Keratinocyte (primary cell): Measurements from ENCODE around the gene EIF4ENIF1. TPM values are rescaled to one million over a fixed set of nuclear protein-coding genes. Genes with fewer than 3 reads are reported as not detected.

ENCODE experiments used
- DNase-seq: peaks from one replicate; pipeline ENCODE4 v3.0.0-alpha.2; 2011; ENCODE audit warnings: low read depth, missing footprints, low spot score
- FAIRE-seq: peaks from 2 replicates; lab custom pipeline; 2011; peaks lifted over from hg19 to GRCh38; lab: Jason Lieb, UNC
- H2AFZ ChIP-seq: 2 replicates; pipeline ENCODE4 v1.6.0; 2012; ENCODE audit warnings: low read length, control low read depth, inconsistent platforms; ENCODE audit not compliant: control insufficient read depth
- H3K27ac ChIP-seq: 2 replicates; pipeline ENCODE4 v1.5.1; 2011; ENCODE audit warnings: low read length; ENCODE audit not compliant: control insufficient read depth, insufficient read depth
- H3K27me3 ChIP-seq: 3 replicates; pipeline ENCODE4 v1.6.0; 2011; ENCODE audit warnings: low read length; ENCODE audit not compliant: control insufficient read depth, insufficient read depth; ENCODE audit errors: extremely low read depth
- H3K36me3 ChIP-seq, 2 experiments: 2 replicates in 1 of 2; 3 replicates in 1 of 2; pipeline ENCODE4 v1.5.1; 2011; ENCODE audit warnings: low read length in 2 of 2, mild to moderate bottlenecking in 1 of 2; ENCODE audit not compliant: control insufficient read depth in 2 of 2, insufficient read depth in 2 of 2; ENCODE audit errors: extremely low read depth in 1 of 2
- H3K4me1 ChIP-seq: 3 replicates; pipeline ENCODE4 v1.5.1; 2011; ENCODE audit warnings: low read length; ENCODE audit not compliant: control insufficient read depth, insufficient read depth; ENCODE audit errors: extremely low read depth
- H3K4me2 ChIP-seq: 3 replicates; pipeline ENCODE4 v1.6.0; 2011; ENCODE audit warnings: low read depth, low read length; ENCODE audit not compliant: control insufficient read depth, insufficient read depth; ENCODE audit errors: extremely low read depth
- H3K4me3 ChIP-seq, 3 experiments: fragments of 200-600 bp in 1 of 3; sonication (generic) in 1 of 3; 2 replicates in 2 of 3; 3 replicates in 1 of 3; pipeline ENCODE4 v1.5.1; 2011 to 2016; ENCODE audit warnings: low read length in 3 of 3, mild to moderate bottlenecking in 3 of 3, control low read depth in 2 of 3, inconsistent platforms in 1 of 3, low read depth in 1 of 3, mixed read lengths in 1 of 3, mixed run types in 1 of 3, moderate library complexity in 1 of 3; ENCODE audit not compliant: control insufficient read depth in 2 of 3, insufficient read depth in 2 of 3; ENCODE audit errors: extremely low read depth in 1 of 3
- H3K79me2 ChIP-seq: 2 replicates; pipeline ENCODE4 v1.6.0; 2012; ENCODE audit warnings: low read length; ENCODE audit not compliant: control insufficient read depth, insufficient read depth
- H3K9ac ChIP-seq: 3 replicates; pipeline ENCODE4 v1.6.0; 2011; ENCODE audit warnings: low read length; ENCODE audit not compliant: control insufficient read depth, insufficient read depth; ENCODE audit errors: extremely low read depth
- H3K9me1 ChIP-seq: 3 replicates; pipeline ENCODE4 v1.6.0; 2011; ENCODE audit warnings: low read length; ENCODE audit not compliant: control insufficient read depth, insufficient read depth; ENCODE audit errors: extremely low read depth
- H3K9me3 ChIP-seq: 2 replicates; pipeline ENCODE4 v1.5.1; 2012; ENCODE audit warnings: low read depth, low read length; ENCODE audit not compliant: control insufficient read depth
- H4K20me1 ChIP-seq: 3 replicates; pipeline ENCODE4 v1.6.0; 2011; ENCODE audit warnings: low read length; ENCODE audit not compliant: control insufficient read depth, insufficient read depth; ENCODE audit errors: extremely low read depth
- EZH2 ChIP-seq: IDR thresholded peaks from one replicate; pipeline ENCODE4 v1.6.1; 2012; ENCODE audit warnings: inconsistent platforms, mild to moderate bottlenecking, low read length, moderate library complexity
- dilution Hi-C: fragments of 300-500 bp; cut with MboI; formaldehyde crosslinking; loops from one replicate; pipeline ENCODE4 v1.7.0; 2020; ENCODE audit warnings: low sequenced_read_pairs; ENCODE audit not compliant: extremely low pct_ligation_motif_present
- polyA plus RNA-seq, 5 experiments: library from polyadenylated mRNA; depleted of rRNA in 3 of 5; stranded (reverse) in 3 of 5; stranded (forward) in 1 of 5; unstranded in 1 of 5; fragments of >200 nt; gene quantifications; 1 replicate in 1 of 5; 2 replicates in 3 of 5; 3 replicates in 1 of 5; pipeline versions ENCODE4 v1.2.1 to v1.2.3, GENCODE V29; 2011 to 2012; ENCODE audit warnings: missing spikeins in 2 of 5, low read depth in 1 of 5, low replicate concordance in 1 of 5
- TF ChIP-seq, protein P1 (sequence below), 3 experiments: IDR thresholded peaks in 1 of 3; conservative IDR thresholded peaks in 1 of 3; optimal IDR thresholded peaks in 1 of 3; 2 replicates in 2 of 3; 3 replicates in 1 of 3; pipeline versions ENCODE3 to v1.5.1; 2011; ENCODE audit warnings: low read length in 3 of 3, mild to moderate bottlenecking in 3 of 3, moderate library complexity in 2 of 3, control low read depth in 1 of 3, inconsistent platforms in 1 of 3; ENCODE audit not compliant: insufficient read depth in 2 of 3; ENCODE audit errors: extremely low read depth in 1 of 3

The EIF4ENIF1 gene
- polyA plus RNA-seq, 1 donor (not counting 4 experiments of a cell fraction or from before 2014, with no cell fraction given), result 14.4 TPM

DNA sequence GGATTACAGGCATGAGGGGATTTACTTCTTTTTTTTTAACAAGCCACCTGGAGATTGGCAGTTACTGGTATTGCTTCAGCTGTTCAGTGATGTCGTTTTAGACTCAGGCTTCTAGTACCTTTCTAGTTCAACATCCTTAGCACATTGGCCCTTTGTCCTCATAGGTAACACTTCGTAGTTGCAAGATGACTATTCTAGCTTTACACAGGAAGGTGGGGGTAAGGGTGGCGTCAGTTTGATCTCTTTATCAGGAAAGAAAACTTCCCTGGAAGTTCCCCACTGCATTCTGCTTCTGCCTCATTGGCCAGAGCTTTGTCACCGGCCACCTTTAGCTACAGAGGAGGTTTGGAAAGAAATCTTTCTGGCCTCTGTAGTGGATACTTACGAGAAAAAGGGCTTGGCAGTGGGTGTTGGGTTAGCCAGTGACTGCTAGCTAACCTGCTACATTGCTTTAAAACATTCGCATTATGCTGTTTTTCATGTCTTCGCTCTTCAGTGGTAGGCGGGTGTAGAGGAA lies 47.4 kb upstream of the EIF4ENIF1 start:
- Histone ChIP-seq H4K20me1 (no peaks in the 10 kb centered on the region), H3K79me2 (no peaks in the 10 kb centered on the region), H3K27ac (no peak overlapping the region), H3K4me1 (no peaks in the 10 kb centered on the region), H3K9me1 (no peaks in the 10 kb centered on the region), H3K9me3 (no peaks in the 10 kb centered on the region), H3K27me3 (no peaks in the 10 kb centered on the region), H2AFZ (no peak overlapping the region), H3K9ac (no peak overlapping the region), H3K4me2 (no peak overlapping the region), H3K4me3 (no peak overlapping the region), H3K36me3 (peaks cover 0 to 4% of the 10 kb centered on the region in 2 experiments)
- no peak for DNase-seq
- FAIRE-seq, result no peak
- TF ChIP-seq EZH2, result no peak
- TF ChIP-seq, protein P1, sequence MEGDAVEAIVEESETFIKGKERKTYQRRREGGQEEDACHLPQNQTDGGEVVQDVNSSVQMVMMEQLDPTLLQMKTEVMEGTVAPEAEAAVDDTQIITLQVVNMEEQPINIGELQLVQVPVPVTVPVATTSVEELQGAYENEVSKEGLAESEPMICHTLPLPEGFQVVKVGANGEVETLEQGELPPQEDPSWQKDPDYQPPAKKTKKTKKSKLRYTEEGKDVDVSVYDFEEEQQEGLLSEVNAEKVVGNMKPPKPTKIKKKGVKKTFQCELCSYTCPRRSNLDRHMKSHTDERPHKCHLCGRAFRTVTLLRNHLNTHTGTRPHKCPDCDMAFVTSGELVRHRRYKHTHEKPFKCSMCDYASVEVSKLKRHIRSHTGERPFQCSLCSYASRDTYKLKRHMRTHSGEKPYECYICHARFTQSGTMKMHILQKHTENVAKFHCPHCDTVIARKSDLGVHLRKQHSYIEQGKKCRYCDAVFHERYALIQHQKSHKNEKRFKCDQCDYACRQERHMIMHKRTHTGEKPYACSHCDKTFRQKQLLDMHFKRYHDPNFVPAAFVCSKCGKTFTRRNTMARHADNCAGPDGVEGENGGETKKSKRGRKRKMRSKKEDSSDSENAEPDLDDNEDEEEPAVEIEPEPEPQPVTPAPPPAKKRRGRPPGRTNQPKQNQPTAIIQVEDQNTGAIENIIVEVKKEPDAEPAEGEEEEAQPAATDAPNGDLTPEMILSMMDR (optimal IDR thresholded peaks at IDR 0.05 in 1 of 3, IDR thresholded peaks at IDR 0.05 in 1 of 3, conservative IDR thresholded peaks at IDR 0.05 in 1 of 3; ENCODE audit: extremely low read depth in 1 of 3, insufficient read depth in 2 of 3, low read length in 3 of 3), result no peak
- dilution Hi-C loops, result no loop called here

DNA sequence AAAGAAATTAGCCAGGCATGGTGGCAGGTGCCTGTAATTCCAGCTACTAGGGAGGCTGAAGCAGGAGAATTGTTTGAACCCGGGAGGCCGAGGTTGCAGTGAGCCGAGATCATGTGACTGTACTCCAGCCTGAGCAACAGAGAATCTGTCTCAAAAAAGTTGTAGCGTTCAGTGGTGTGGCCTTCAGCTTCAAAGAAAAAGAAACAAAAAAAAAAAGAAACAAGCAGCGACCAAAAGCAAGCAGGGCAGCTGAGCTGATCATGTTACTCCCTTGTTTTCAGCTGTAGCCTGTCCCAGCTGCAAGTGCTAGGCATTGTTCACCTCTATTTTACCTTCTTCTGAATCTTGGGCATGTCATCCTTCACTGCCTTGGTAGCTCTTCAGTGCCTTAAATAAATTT lies 43.7 kb upstream of the EIF4ENIF1 start:
- no peaks in the 10 kb centered on the region for H4K20me1 ChIP-seq
- FAIRE-seq (no peak), DNase-seq (no peak)
- no peak overlapping the region for H3K27ac ChIP-seq
- no peaks in the 10 kb centered on the region for H3K4me1 ChIP-seq
- no peak overlapping the region for H3K4me3 ChIP-seq
- no peaks in the 10 kb centered on the region for H3K79me2 ChIP-seq
- no peaks in the 10 kb centered on the region for H3K9me1 ChIP-seq
- no peak for TF ChIP-seq EZH2
- TF ChIP-seq, protein P1 (optimal IDR thresholded peaks at IDR 0.05 in 1 of 3, IDR thresholded peaks at IDR 0.05 in 1 of 3, conservative IDR thresholded peaks at IDR 0.05 in 1 of 3; ENCODE audit: extremely low read depth in 1 of 3, insufficient read depth in 2 of 3, low read length in 3 of 3), result no peak
- no peak overlapping the region for H3K9ac ChIP-seq
- dilution Hi-C loops, result no loop called here
- no peaks in the 10 kb centered on the region for H3K36me3 ChIP-seq
- no peak overlapping the region for H3K4me2 ChIP-seq
- no peaks in the 10 kb centered on the region for H3K9me3 ChIP-seq
- no peak overlapping the region for H2AFZ ChIP-seq
- no peaks in the 10 kb centered on the region for H3K27me3 ChIP-seq
